Esophagus mucosa (tissue), 1 donor: ENCODE results near the gene STPG4. TPM values are rescaled to one million over a fixed set of nuclear protein-coding genes. Genes with fewer than 3 reads are reported as not detected.
"Not testable (repeated sequence)": the region's sequence is repeated elsewhere in the genome, so short reads cannot be mapped to it uniquely, and the experiment has no call there.

Experiments used
- ATAC-seq: fragments of 200-7000 bp; cut with Tn5 transposase; one replicate; pipeline ENCODE4 v1.9.1; 2020
- total RNA-seq: library from RNA; stranded (reverse); gene quantifications from one replicate; pipeline ENCODE4 v1.2.4, GENCODE V29; 2023
- donor health status: DM: yes; HTN: yes; CAD: no.

Gene STPG4
- 0.16 TPM for total RNA-seq

- peak; percentile 17 for ATAC-seq
Measured at GRCh38 chr2:47155091-47155876, at the start of gene STPG4. Gene STPG4 (minus strand): TSS chr2:47155308. CDS start chr2:47155251, 57 bp downstream.

- ATAC-seq: no peak
Measured at GRCh38 chr2:47204691-47205090, 49.6 kb upstream of the STPG4 start.

GRCh38 chr2:47203995-47204394, 48.9 kb upstream of the STPG4 start:
- ATAC-seq: no peak

GRCh38 chr2:47201224-47201623, 46.1 kb upstream of the STPG4 start:
- ATAC-seq: no peak

- no peak for ATAC-seq
Measured at GRCh38 chr2:47198985-47199451, 43.9 kb upstream of the STPG4 start.

GRCh38 chr2:47196499-47196898, 41.4 kb upstream of the STPG4 start:
- no peak for ATAC-seq

GRCh38 chr2:47196046-47196445, 40.9 kb upstream of the STPG4 start:
- ATAC-seq: no peak

GRCh38 chr2:47195148-47195547, 40.0 kb upstream of the STPG4 start:
- no peak for ATAC-seq

- ATAC-seq: no peak
Measured at GRCh38 chr2:47194410-47194809, 39.3 kb upstream of the STPG4 start.

GRCh38 chr2:47193607-47194006, 38.5 kb upstream of the STPG4 start:
- no peak for ATAC-seq

GRCh38 chr2:47190188-47190881, 35.2 kb upstream of the STPG4 start:
- no peak for ATAC-seq

GRCh38 chr2:47189635-47190034, 34.5 kb upstream of the STPG4 start:
- no peak for ATAC-seq

- ATAC-seq: no peak
Measured at GRCh38 chr2:47187069-47187468, 32.0 kb upstream of the STPG4 start.

- ATAC-seq: no peak
Measured at GRCh38 chr2:47186351-47186750, 31.2 kb upstream of the STPG4 start.

- not testable (repeated sequence) for ATAC-seq
Measured at GRCh38 chr2:47185098-47185497, 30.0 kb upstream of the STPG4 start.

GRCh38 chr2:47181176-47181575, 26.1 kb upstream of the STPG4 start:
- ATAC-seq: no peak

GRCh38 chr2:47180531-47180930, 25.4 kb upstream of the STPG4 start:
- no peak for ATAC-seq

GRCh38 chr2:47179388-47179787, 24.3 kb upstream of the STPG4 start:
- ATAC-seq: no peak

GRCh38 chr2:47178341-47178740, 23.2 kb upstream of the STPG4 start:
- no peak for ATAC-seq

- ATAC-seq: no peak
Measured at GRCh38 chr2:47177043-47177565, 22.0 kb upstream of the STPG4 start.

- peak; percentile 82 for ATAC-seq
Measured at GRCh38 chr2:47174733-47175361, 19.7 kb upstream of the STPG4 start.

GRCh38 chr2:47173986-47174732, 19.1 kb upstream of the STPG4 start:
- no peak for ATAC-seq
